Measurements from ENCODE around the gene ASB2. TPM values are rescaled to one million over a fixed set of nuclear protein-coding genes. Genes with fewer than 3 reads are reported as not detected.

The ASB2 gene
- total RNA-seq, 1 experiment from 2014 or later, result 0.35 TPM

GRCh38 chr14:93935213-93935612 lies 41.2 kb downstream of the ASB2 start:
- peaks cover 2 to 10% of the 10 kb centered on the region in 2 experiments; a peak in 3 of 4 replicates for H3K4me1 Mint-ChIP-seq
- TF ChIP-seq CTCF (conservative IDR thresholded peaks at IDR 0.05), result no peak
- no peak overlapping the region; a peak in 1 of 7 replicates for H3K27ac Mint-ChIP-seq

More at GRCh38 chr14:93935213-93935612, 41.2 kb downstream of the ASB2 start:
- Histone ChIP-seq H4K91ac (ENCODE audit: insufficient read length, low read depth, low read length) (no peak overlapping the region), H4K20me1 (ENCODE audit: control insufficient read depth, insufficient read depth, insufficient read length) (no peaks in the 10 kb centered on the region), H3K79me1 (ENCODE audit: insufficient read depth, low read depth, low read length, poor library complexity, severe bottlenecking) (no peaks in the 10 kb centered on the region), H2AK5ac (ENCODE audit: insufficient read length, low read length) (no peak overlapping the region), H3K9ac (ENCODE audit: extremely low read depth, insufficient read length, low read length) (no peak overlapping the region), H3K56ac (ENCODE audit: insufficient read length, low read depth, low read length) (no peak overlapping the region), H2BK12ac (ENCODE audit: insufficient read length, low read depth, low read length) (no peak overlapping the region), H3K14ac (ENCODE audit: insufficient read depth, low read length) (no peak overlapping the region), H3K27me3 (ENCODE audit: insufficient read depth, low read length) (peaks cover 5% of the 10 kb centered on the region; the same call in 1 of the 2 replicates), H3K23ac (ENCODE audit: insufficient read length, low read depth, low read length) (no peak overlapping the region), H2BK15ac (ENCODE audit: low read depth, low read length) (no peak overlapping the region), H3K23me2 (ENCODE audit: insufficient read length, low read depth, low read length, poor library complexity, severe bottlenecking) (no peaks in the 10 kb centered on the region), H3T11ph (ENCODE audit: low read length) (no peak overlapping the region), H3K27ac (ENCODE audit: insufficient read length, low read depth, low read length) (no peak overlapping the region), H3K9me3 (ENCODE audit: control insufficient read depth, low read depth, low read length) (no peaks in the 10 kb centered on the region), H3K18ac (ENCODE audit: insufficient read length, low read depth, low read length) (no peak overlapping the region), H3K4me2 (ENCODE audit: insufficient read depth, insufficient read length, low read length) (no peak overlapping the region), H3K4ac (ENCODE audit: low read depth, low read length) (no peak overlapping the region), H4K8ac (replicated peaks; ENCODE audit: insufficient read length, low read depth, low read length) (no peak overlapping the region), H2BK20ac (ENCODE audit: low read depth, low read length, poor library complexity, severe bottlenecking) (no peak overlapping the region), H2BK120ac (ENCODE audit: low read depth, low read length, poor library complexity, severe bottlenecking) (no peak overlapping the region), H4K5ac (ENCODE audit: insufficient read length, low read depth, low read length) (no peak overlapping the region), H2AFZ (ENCODE audit: low read length) (no peak overlapping the region), H2BK5ac (ENCODE audit: insufficient read length, low read length) (no peak overlapping the region), H3K79me2 (ENCODE audit: insufficient read depth, low read length) (no peaks in the 10 kb centered on the region), H3K4me1 (ENCODE audit: insufficient read depth, low read length) (no peaks in the 10 kb centered on the region)
- no peak for DNase-seq
- Mint-ChIP-seq H3K36me3 (ENCODE audit: insufficient read depth in 1 of 3, low read depth in 3 of 3) (no peaks in the 10 kb centered on the region; a peak in 1 of 7 replicates), H3K4me3 (no peak overlapping the region), H3K9me3 (no peaks in the 10 kb centered on the region), H3K27me3 (ENCODE audit: low read depth) (peaks cover 32% of the 10 kb centered on the region)
- no CpG with 5 or more reads among the region's 8 CpGs for WGBS (ENCODE audit: extremely low coverage, insufficient read length, low lambda C conversion rate)
